HepG2 (cell line): ENCODE data around the gene TP53TG5. TPM values are rescaled to one million over a fixed set of nuclear protein-coding genes. Genes with fewer than 3 reads are reported as not detected.
A peak's percentile ranks its signal among the peaks of the same experiment; 100 is the strongest.

Source experiments
- ARHGAP35 ChIP-seq: sonication (generic); formaldehyde crosslinking; IDR thresholded peaks from 2 replicates; pipeline ENCODE4 v1.9.0; 2022; ENCODE audit warnings: mild to moderate bottlenecking, inconsistent platforms, moderate library complexity, missing genetic modification reagents, borderline replicate concordance
- DNMT1 ChIP-seq: sonication (generic); formaldehyde crosslinking; IDR thresholded peaks from 2 replicates; pipeline ENCODE4 v1.5.1; 2020; ENCODE audit warnings: mild to moderate bottlenecking, missing genetic modification reagents
- FOXK1 ChIP-seq: sonication (generic); formaldehyde crosslinking; IDR thresholded peaks from 2 replicates; pipeline ENCODE4 v1.4.0; 2020; ENCODE audit warnings: low read depth, missing genetic modification reagents, borderline replicate concordance
- GATAD2A ChIP-seq: IDR thresholded peaks from 2 replicates; pipeline ENCODE4 v1.6.1; 2016
- HDAC6 ChIP-seq: fragments of 200-600 bp; sonication (generic); IDR thresholded peaks from 2 replicates; pipeline ENCODE4 v1.7.0; 2017; ENCODE audit warnings: mild to moderate bottlenecking, antibody characterized with exemption, low read length, low read depth
- HHEX ChIP-seq: IDR thresholded peaks from 2 replicates; pipeline ENCODE4 v1.6.1; 2016; ENCODE audit warnings: control low read depth
- LCORL ChIP-seq, 2 experiments: fragments of 450-650 bp in 1 of 2; sonication (generic) in 1 of 2; formaldehyde crosslinking in 1 of 2; IDR thresholded peaks; 2 replicates each; pipeline versions ENCODE4 v1.5.0 to v1.6.1; 2017 to 2020; ENCODE audit warnings: antibody characterized with exemption in 1 of 2, missing genetic modification reagents in 1 of 2
- RAD51 ChIP-seq: fragments of 450-650 bp; IDR thresholded peaks from 2 replicates; pipeline ENCODE4 v1.6.1; 2016; ENCODE audit warnings: borderline replicate concordance
- RBFOX2 ChIP-seq: fragments of 200-400 bp; formaldehyde crosslinking; IDR thresholded peaks from 2 replicates; pipeline ENCODE4 v1.6.1; 2017; ENCODE audit warnings: low read depth, mild to moderate bottlenecking, low read length
- RELA ChIP-seq: sonication (generic); formaldehyde crosslinking; IDR thresholded peaks from 2 replicates; pipeline ENCODE4 v1.4.0; 2020; ENCODE audit warnings: missing genetic modification reagents
- REST ChIP-seq, 2 experiments: IDR thresholded peaks; 2 replicates each; pipeline ENCODE4 v1.6.1; 2011 to 2012; ENCODE audit warnings: low read length in 2 of 2, borderline replicate concordance in 1 of 2, low read depth in 1 of 2, mild to moderate bottlenecking in 1 of 2, moderate library complexity in 1 of 2
- RFX1 ChIP-seq: fragments of 450-650 bp; IDR thresholded peaks from 2 replicates; pipeline ENCODE4 v1.6.1; 2017
- RXRA ChIP-seq: sonication (generic); formaldehyde crosslinking; IDR thresholded peaks from 2 replicates; pipeline ENCODE4 v1.5.1; 2020; ENCODE audit warnings: missing genetic modification reagents
- RXRB ChIP-seq: IDR thresholded peaks from 2 replicates; pipeline ENCODE4 v1.6.1; 2016; ENCODE audit warnings: borderline replicate concordance, missing genetic modification reagents, missing compliant biosample characterization
- SALL1 ChIP-seq: sonication (generic); formaldehyde crosslinking; IDR thresholded peaks from 2 replicates; pipeline ENCODE4 v1.8.0; 2022; ENCODE audit warnings: mild to moderate bottlenecking, missing genetic modification reagents
- SOX6 ChIP-seq, 2 experiments: fragments of 450-650 bp in 1 of 2; sonication (generic) in 1 of 2; formaldehyde crosslinking in 1 of 2; IDR thresholded peaks; 2 replicates each; pipeline versions ENCODE4 v1.4.0 to v1.6.1; 2017 to 2020; ENCODE audit warnings: antibody characterized with exemption in 1 of 2, mild to moderate bottlenecking in 1 of 2, missing genetic modification reagents in 1 of 2
- TBX2 ChIP-seq: sonication (generic); formaldehyde crosslinking; IDR thresholded peaks from 2 replicates; pipeline ENCODE4 v1.5.0; 2020; ENCODE audit warnings: missing genetic modification reagents, mild to moderate bottlenecking, borderline replicate concordance
- ZNF30 ChIP-seq: sonication (generic); formaldehyde crosslinking; IDR thresholded peaks from 2 replicates; pipeline ENCODE4 v1.5.0; 2020; ENCODE audit warnings: mild to moderate bottlenecking, missing genetic modification reagents
- ZNF557 ChIP-seq: sonication (generic); formaldehyde crosslinking; IDR thresholded peaks from 2 replicates; pipeline ENCODE4 v1.4.0; 2020; ENCODE audit warnings: missing genetic modification reagents
- ZNF652 ChIP-seq: IDR thresholded peaks from 2 replicates; pipeline ENCODE4 v1.6.1; 2016; ENCODE audit warnings: low read depth, borderline replicate concordance
- ZNF772 ChIP-seq: sonication (generic); formaldehyde crosslinking; IDR thresholded peaks from 2 replicates; pipeline ENCODE4 v1.5.0; 2020; ENCODE audit warnings: mild to moderate bottlenecking, missing genetic modification reagents
- ZSCAN25 ChIP-seq: sonication (generic); formaldehyde crosslinking; IDR thresholded peaks from 2 replicates; pipeline ENCODE4 v1.8.0; 2022; ENCODE audit warnings: mild to moderate bottlenecking, missing genetic modification reagents
- polyA plus RNA-seq, 8 experiments: library from polyadenylated mRNA; depleted of rRNA in 3 of 8; stranded (reverse) in 7 of 8; unstranded in 1 of 8; fragments of >200 nt; fragmentation: Illumina TruSeq in 4 of 8; extraction: Trizol in 4 of 8; gene quantifications; 2 replicates each; pipeline versions ENCODE4 v1.2.1 to v1.2.3, GENCODE V29; 2011 to 2016; ENCODE audit warnings: low read depth in 4 of 8, missing spikeins in 1 of 8, mixed read lengths in 1 of 8; ENCODE audit not compliant: insufficient read depth in 1 of 8
- total RNA-seq, 5 experiments: library from RNA; depleted of rRNA; stranded (reverse); fragments of >200 nt; fragmentation: Illumina TruSeq; extraction: Trizol; gene quantifications; 2 replicates each; pipeline ENCODE4 v1.2.3, GENCODE V29; 2016; ENCODE audit warnings: low read depth in 1 of 5
- TF ChIP-seq, protein P1 (sequence below): IDR thresholded peaks from 2 replicates; pipeline ENCODE4 v1.6.1; 2016
- TF ChIP-seq, protein P2 (sequence below): sonication (generic); formaldehyde crosslinking; conservative IDR thresholded peaks from 2 replicates; pipeline ENCODE4 v1.8.0; 2022; ENCODE audit warnings: mild to moderate bottlenecking, moderate library complexity, missing genetic modification reagents
- TF ChIP-seq, protein P3 (sequence below): sonication (generic); formaldehyde crosslinking; IDR thresholded peaks from 2 replicates; pipeline ENCODE4 v1.9.0; 2021; ENCODE audit warnings: missing genetic modification reagents, borderline replicate concordance

Gene TP53TG5
- total and polyA plus RNA-seq, 2 of the 13 experiments (the other 11 are each of a cell fraction or from before 2014, with no cell fraction given), result 0.11 TPM; not detected in 1

GRCh38 chr20:45346291-45346718 lies 31.8 kb downstream of the TP53TG5 start (continued):
- TF ChIP-seq REST (IDR thresholded peaks at IDR 0.05; ENCODE audit: borderline replicate concordance in 1 of 2, low read depth in 1 of 2, low read length in 2 of 2), result no peak
- 0 out of 2 replicates have a peak, but pooled peaks have one; percentile 1 for TF ChIP-seq RBFOX2
- TF ChIP-seq LCORL (IDR thresholded peaks at IDR 0.05), result no peak
- no peak for TF ChIP-seq LCORL (CRISPR knock-in tag; IDR thresholded peaks at IDR 0.05)
- no peak for TF ChIP-seq FOXK1 (CRISPR knock-in tag)
- TF ChIP-seq, protein P1, sequence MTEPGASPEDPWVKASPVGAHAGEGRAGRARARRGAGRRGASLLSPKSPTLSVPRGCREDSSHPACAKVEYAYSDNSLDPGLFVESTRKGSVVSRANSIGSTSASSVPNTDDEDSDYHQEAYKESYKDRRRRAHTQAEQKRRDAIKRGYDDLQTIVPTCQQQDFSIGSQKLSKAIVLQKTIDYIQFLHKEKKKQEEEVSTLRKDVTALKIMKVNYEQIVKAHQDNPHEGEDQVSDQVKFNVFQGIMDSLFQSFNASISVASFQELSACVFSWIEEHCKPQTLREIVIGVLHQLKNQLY (CRISPR knock-in tag), result no peak
- TF ChIP-seq, protein P2, sequence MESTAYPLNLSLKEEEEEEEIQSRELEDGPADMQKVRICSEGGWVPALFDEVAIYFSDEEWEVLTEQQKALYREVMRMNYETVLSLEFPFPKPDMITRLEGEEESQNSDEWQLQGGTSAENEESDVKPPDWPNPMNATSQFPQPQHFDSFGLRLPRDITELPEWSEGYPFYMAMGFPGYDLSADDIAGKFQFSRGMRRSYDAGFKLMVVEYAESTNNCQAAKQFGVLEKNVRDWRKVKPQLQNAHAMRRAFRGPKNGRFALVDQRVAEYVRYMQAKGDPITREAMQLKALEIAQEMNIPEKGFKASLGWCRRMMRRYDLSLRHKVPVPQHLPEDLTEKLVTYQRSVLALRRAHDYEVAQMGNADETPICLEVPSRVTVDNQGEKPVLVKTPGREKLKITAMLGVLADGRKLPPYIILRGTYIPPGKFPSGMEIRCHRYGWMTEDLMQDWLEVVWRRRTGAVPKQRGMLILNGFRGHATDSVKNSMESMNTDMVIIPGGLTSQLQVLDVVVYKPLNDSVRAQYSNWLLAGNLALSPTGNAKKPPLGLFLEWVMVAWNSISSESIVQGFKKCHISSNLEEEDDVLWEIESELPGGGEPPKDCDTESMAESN (CRISPR knock-in tag), result no peak
- peak; percentile 45; the same call in 1 of the 2 replicates for TF ChIP-seq TBX2 (CRISPR knock-in tag)
- TF ChIP-seq ZNF557 (CRISPR knock-in tag), result no peak
- peak; percentile 71; the same call in 1 of the 2 replicates for TF ChIP-seq ZNF772 (CRISPR knock-in tag)
- peak; percentile 35; the same call in 1 of the 2 replicates for TF ChIP-seq ZSCAN25 (CRISPR knock-in tag)
- peak; percentile 30; the same call in 1 of the 2 replicates for TF ChIP-seq SALL1 (CRISPR knock-in tag)
- TF ChIP-seq, protein P3, sequence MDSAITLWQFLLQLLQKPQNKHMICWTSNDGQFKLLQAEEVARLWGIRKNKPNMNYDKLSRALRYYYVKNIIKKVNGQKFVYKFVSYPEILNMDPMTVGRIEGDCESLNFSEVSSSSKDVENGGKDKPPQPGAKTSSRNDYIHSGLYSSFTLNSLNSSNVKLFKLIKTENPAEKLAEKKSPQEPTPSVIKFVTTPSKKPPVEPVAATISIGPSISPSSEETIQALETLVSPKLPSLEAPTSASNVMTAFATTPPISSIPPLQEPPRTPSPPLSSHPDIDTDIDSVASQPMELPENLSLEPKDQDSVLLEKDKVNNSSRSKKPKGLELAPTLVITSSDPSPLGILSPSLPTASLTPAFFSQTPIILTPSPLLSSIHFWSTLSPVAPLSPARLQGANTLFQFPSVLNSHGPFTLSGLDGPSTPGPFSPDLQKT (CRISPR knock-in tag), result no peak
- TF ChIP-seq RFX1, result no peak
- no peak for TF ChIP-seq GATAD2A (CRISPR knock-in tag)
- no peak for TF ChIP-seq ARHGAP35 (CRISPR knock-in tag)
- 0 out of 2 replicates have a peak, but pooled peaks have one; percentile 16 for TF ChIP-seq RXRA
- no peak for TF ChIP-seq RELA
- no peak for TF ChIP-seq ZNF30 (CRISPR knock-in tag)
- TF ChIP-seq RXRB (CRISPR knock-in tag), result peak; percentile 27; the same call in 1 of the 2 replicates
- TF ChIP-seq DNMT1 (CRISPR knock-in tag), result 0 out of 2 replicates have a peak, but pooled peaks have one; percentile 31
- no peak for TF ChIP-seq RAD51
- TF ChIP-seq ZNF652 (CRISPR knock-in tag), result no peak
- TF ChIP-seq HHEX (CRISPR knock-in tag), result no peak
- TF ChIP-seq SOX6 (IDR thresholded peaks at IDR 0.05), result no peak
- no peak for TF ChIP-seq SOX6 (CRISPR knock-in tag; IDR thresholded peaks at IDR 0.05)
- no peak for TF ChIP-seq HDAC6
